IMR-90 (cell line): ENCODE data around the gene NOVA2. TPM values are rescaled to one million over a fixed set of nuclear protein-coding genes. Genes with fewer than 3 reads are reported as not detected.

ENCODE experiments used
- ATAC-seq: fragments of 200-7000 bp; cut with Tn5 transposase; 2 replicates; pipeline ENCODE4 v1.9.1; 2020; ENCODE audit warnings: low read depth, mild to moderate bottlenecking, moderate library complexity
- BruUV-seq: library from RNA; stranded (reverse); fragments of 400-500 nt; replicated peaks from 2 replicates; lab custom pipeline; 2021; lab: Mats Ljungman, UMichigan
- CTCF ChIA-PET: fragments of 300-600 bp; formaldehyde crosslinking; extraction: SDS; loops from one replicate; lab custom pipeline; 2021; ENCODE audit warnings: antibody characterized with exemption; lab: Yijun Ruan, JAX
- POLR2A ChIA-PET: fragments of 300-600 bp; sonication (Branson Sonifier 250); formaldehyde crosslinking; loops from one replicate; lab custom pipeline; 2022; ENCODE audit warnings: antibody characterized with exemption; ENCODE audit not compliant: unreplicated experiment; lab: Charles Lee
- DNase-seq: peaks from one replicate; pipeline ENCODE4 v3.0.0; 2013
- H2AFZ ChIP-seq: replicated peaks from 2 replicates; pipeline ENCODE3; 2013; ENCODE audit warnings: low read length, mild to moderate bottlenecking; ENCODE audit not compliant: poor library complexity
- H2AK5ac ChIP-seq: 2 replicates; pipeline ENCODE4 v1.6.1; 2013; ENCODE audit warnings: low read depth, low read length, inconsistent platforms
- H2AK9ac ChIP-seq: replicated peaks from 2 replicates; pipeline ENCODE3; 2013; ENCODE audit warnings: mild to moderate bottlenecking, low read depth, low read length, moderate library complexity; ENCODE audit not compliant: poor library complexity
- H2BK120ac ChIP-seq: 2 replicates; pipeline ENCODE4 v1.6.1; 2013; ENCODE audit warnings: low read depth, low read length, inconsistent platforms
- H2BK15ac ChIP-seq: 3 replicates; pipeline ENCODE4 v1.6.1; 2013; ENCODE audit warnings: low read depth, low read length, inconsistent platforms
- H2BK20ac ChIP-seq: 2 replicates; pipeline ENCODE4 v1.6.1; 2013; ENCODE audit warnings: low read depth, mild to moderate bottlenecking, inconsistent platforms, low read length, moderate library complexity
- H2BK5ac ChIP-seq: 2 replicates; pipeline ENCODE4 v1.6.1; 2013; ENCODE audit warnings: mild to moderate bottlenecking, low read depth, low read length, inconsistent platforms; ENCODE audit not compliant: poor library complexity, severe bottlenecking
- H3K14ac ChIP-seq: replicated peaks from 2 replicates; pipeline ENCODE4 v1.6.1; 2013; ENCODE audit warnings: low read depth, low read length, inconsistent platforms
- H3K18ac ChIP-seq: 2 replicates; pipeline ENCODE4 v1.6.1; 2013; ENCODE audit warnings: low read depth, low read length, control low read depth
- H3K23ac ChIP-seq: 2 replicates; pipeline ENCODE4 v1.6.1; 2013; ENCODE audit warnings: low read depth, low read length, inconsistent platforms
- H3K27ac ChIP-seq: 2 replicates; pipeline ENCODE4 v1.5.1; 2013; ENCODE audit warnings: mild to moderate bottlenecking, control low read depth, low read length; ENCODE audit not compliant: insufficient read depth
- H3K27me3 ChIP-seq: 2 replicates; pipeline ENCODE4 v1.6.1; 2013; ENCODE audit warnings: low read length; ENCODE audit not compliant: control insufficient read depth, insufficient read depth
- H3K36me3 ChIP-seq: 2 replicates; pipeline ENCODE4 v1.6.1; 2013; ENCODE audit warnings: low read length, mixed read lengths; ENCODE audit not compliant: control insufficient read depth, insufficient read depth
- H3K4ac ChIP-seq: 2 replicates; pipeline ENCODE4 v1.6.1; 2013; ENCODE audit warnings: low read depth, low read length, inconsistent platforms
- H3K4me1 ChIP-seq: 2 replicates; pipeline ENCODE4 v1.6.1; 2013; ENCODE audit warnings: low read length, mixed read lengths; ENCODE audit not compliant: control insufficient read depth, insufficient read depth
- H3K4me2 ChIP-seq: 2 replicates; pipeline ENCODE4 v1.6.1; 2013; ENCODE audit warnings: low read depth, mild to moderate bottlenecking, control low read depth, low read length, moderate library complexity
- H3K4me3 ChIP-seq: 2 replicates; pipeline ENCODE4 v1.5.1; 2013; ENCODE audit warnings: low read depth, mild to moderate bottlenecking, control low read depth, low read length, moderate library complexity; ENCODE audit not compliant: insufficient read depth
- H3K56ac ChIP-seq: 2 replicates; pipeline ENCODE4 v1.6.1; 2013; ENCODE audit warnings: low read length, inconsistent platforms; ENCODE audit not compliant: insufficient read depth; ENCODE audit errors: extremely low read depth
- H3K79me1 ChIP-seq, 2 experiments: 2 replicates each; pipeline ENCODE4 v1.6.1; 2013; ENCODE audit warnings: low read length in 2 of 2, inconsistent platforms in 1 of 2, low read depth in 1 of 2
- H3K9ac ChIP-seq: 2 replicates; pipeline ENCODE4 v1.6.1; 2013; ENCODE audit warnings: low read depth, low read length, control low read depth
- H3K9me1 ChIP-seq: 2 replicates; pipeline ENCODE4 v1.6.1; 2013; ENCODE audit warnings: low read length, inconsistent platforms; ENCODE audit not compliant: insufficient read depth
- H3K9me3 ChIP-seq: 2 replicates; pipeline ENCODE4 v1.6.1; 2013; ENCODE audit warnings: low read length; ENCODE audit not compliant: control insufficient read depth, insufficient read depth
- H4K20me1 ChIP-seq: 2 replicates; pipeline ENCODE4 v1.6.1; 2013; ENCODE audit warnings: low read length, inconsistent platforms; ENCODE audit not compliant: insufficient read depth
- H4K5ac ChIP-seq: 2 replicates; pipeline ENCODE4 v1.6.1; 2013; ENCODE audit warnings: mild to moderate bottlenecking, low read depth, low read length, control low read depth
- H4K8ac ChIP-seq, 2 experiments: 2 replicates each; pipeline ENCODE4 v1.6.1; 2013; ENCODE audit warnings: low read depth in 2 of 2, low read length in 2 of 2, control low read depth in 1 of 2, inconsistent platforms in 1 of 2
- H4K91ac ChIP-seq: 2 replicates; pipeline ENCODE4 v1.6.1; 2013; ENCODE audit warnings: low read depth, low read length, inconsistent platforms; ENCODE audit not compliant: insufficient read depth
- BHLHE40 ChIP-seq: fragments of 150-350 bp; IDR thresholded peaks from 2 replicates; pipeline ENCODE4 v1.6.1; 2016; ENCODE audit warnings: mild to moderate bottlenecking, low read depth, low read length
- CEBPB ChIP-seq: IDR thresholded peaks from 2 replicates; pipeline ENCODE4 v1.6.1; 2012; ENCODE audit warnings: low read depth, low read length, improper control_type of control experiment
- CHD1 ChIP-seq: IDR thresholded peaks from 2 replicates; pipeline ENCODE4 v1.6.1; 2012; ENCODE audit warnings: low read depth, low read length, improper control_type of control experiment
- MAZ ChIP-seq: IDR thresholded peaks from 2 replicates; pipeline ENCODE4 v1.6.1; 2012; ENCODE audit warnings: low read depth, mild to moderate bottlenecking, low read length, improper control_type of control experiment, moderate library complexity, borderline replicate concordance
- NFE2L2 ChIP-seq: fragments of 150-350 bp; IDR thresholded peaks from 2 replicates; pipeline ENCODE4 v1.6.1; 2016; ENCODE audit warnings: low read depth, mild to moderate bottlenecking, low read length
- POLR2A ChIP-seq: IDR thresholded peaks from 2 replicates; pipeline ENCODE4 v1.6.1; 2012; ENCODE audit warnings: mild to moderate bottlenecking, low read depth, low read length
- RCOR1 ChIP-seq: IDR thresholded peaks from 2 replicates; pipeline ENCODE4 v1.6.1; 2012; ENCODE audit warnings: mild to moderate bottlenecking, low read length, improper control_type of control experiment; ENCODE audit not compliant: insufficient replicate concordance
- SMC3 ChIP-seq: fragments of 150-350 bp; IDR thresholded peaks from 2 replicates; pipeline ENCODE4 v1.6.1; 2016; ENCODE audit warnings: low read depth, mild to moderate bottlenecking, antibody characterized with exemption, low read length, moderate library complexity
- WGBS, 2 experiments: methylation state at CpG; one replicate each; pipeline versions ENCODE4 v1.1.5 to v1.1.7; 2013; ENCODE audit warnings: missing lambda C conversion rate in 2 of 2; ENCODE audit not compliant: insufficient read length in 1 of 2; ENCODE audit errors: extremely low coverage in 2 of 2; 5-methylcytosine and 5-hydroxymethylcytosine counted together
- dilution Hi-C: fragments of 300-500 bp; cut with HindIII; formaldehyde crosslinking; loops from one replicate; pipeline ENCODE4 v1.14.3; 2018; ENCODE audit warnings: low sequenced_read_pairs; ENCODE audit not compliant: unreplicated experiment
- in situ Hi-C: fragments of 300-500 bp; cut with MboI; formaldehyde crosslinking; loops from 3 replicates; pipeline ENCODE4 v1.14.3; 2019; ENCODE audit warnings: low sequenced_read_pairs, inconsistent platforms, mixed read lengths
- intact Hi-C: fragments of 100-400 bp; cut with micrococcal nuclease; formaldehyde crosslinking; loops from 2 replicates; pipeline ENCODE4 v1.10.0; 2022
- polyA plus RNA-seq, 3 experiments: library from polyadenylated mRNA; depleted of rRNA; stranded (reverse); fragments of >200 nt; gene quantifications; 2 replicates each; pipeline ENCODE4 v1.2.3, GENCODE V29; 2012; ENCODE audit warnings: low replicate concordance in 1 of 3
- total RNA-seq: library from RNA; depleted of rRNA; stranded (reverse); fragments of >200 nt; gene quantifications from 2 replicates; pipeline ENCODE4 v1.2.3, GENCODE V29; 2012
- TF ChIP-seq, protein P1 (sequence below): fragments of 150-350 bp; IDR thresholded peaks from 2 replicates; pipeline ENCODE4 v1.6.1; 2017; ENCODE audit warnings: mild to moderate bottlenecking, antibody characterized with exemption, low read length, low read depth

The NOVA2 gene
- total and polyA plus RNA-seq, 2 of the 4 experiments (the other 2 are of a cell fraction): 0.03 TPM; not detected in 1

DNA sequence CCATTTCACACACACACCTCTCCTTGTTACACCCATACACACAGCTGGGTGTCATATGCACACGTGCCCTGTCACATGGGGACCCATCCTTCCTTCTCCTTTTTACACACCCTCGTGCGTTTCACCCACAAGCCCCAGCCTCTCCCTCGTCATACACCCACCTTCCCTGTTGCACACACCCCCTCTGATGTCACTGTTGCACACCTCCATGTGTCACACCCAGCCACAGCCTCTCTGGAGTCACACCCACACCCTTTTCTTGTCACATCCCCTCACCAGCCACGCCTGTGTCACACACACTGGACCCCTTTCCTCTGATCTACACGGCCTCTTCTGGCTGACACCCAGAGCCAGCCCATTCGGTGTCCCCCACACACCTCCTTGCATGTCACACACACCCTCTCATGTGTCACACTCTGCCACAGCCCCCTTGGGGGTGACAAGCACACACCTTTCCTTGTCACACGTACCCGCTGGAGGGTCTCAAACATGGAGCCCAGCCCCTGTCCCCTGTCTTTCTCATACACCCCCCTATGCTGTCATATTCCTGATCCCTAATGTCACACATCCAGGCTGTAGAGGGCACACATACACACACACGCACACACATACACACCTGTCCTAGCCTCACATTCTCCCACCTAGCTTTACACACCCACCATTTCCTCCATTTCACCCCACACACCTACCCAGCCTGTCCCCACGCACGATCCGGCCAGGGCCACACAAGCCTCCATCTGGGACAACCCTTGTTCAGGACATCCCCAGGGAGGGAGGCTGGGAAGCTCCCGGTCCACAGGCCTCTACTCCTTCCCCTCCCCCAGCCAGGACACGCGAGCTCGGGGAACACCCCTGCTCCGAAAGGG, 1.4 kb downstream of the NOVA2 start:
- 12% methylated on average over 7 of the region's 18 CpGs; no CpG with 5 or more reads in 1 of the 2 experiments for WGBS, 2 experiments
- peak overlapping the region; percentile 56 for H2AFZ ChIP-seq
- 0 out of 2 replicates have a peak, but pooled peaks cover 2% of the 10 kb centered on the region for H3K9me1 ChIP-seq
- no peak overlapping the region for H2AK5ac ChIP-seq
- dilution Hi-C loops: no loop called here
- no peaks in the 10 kb centered on the region for H3K36me3 ChIP-seq
- no peak overlapping the region for H3K27ac ChIP-seq
- ChIA-PET CTCF (no interaction called here), POLR2A (no interaction called here)
- H3K56ac ChIP-seq: no peak overlapping the region
- in situ Hi-C loops: no loop called here
- H2AK9ac ChIP-seq: no peak overlapping the region
- no peak for ATAC-seq
- BruUV-seq: no TSS peak
- no peak overlapping the region for H2BK5ac ChIP-seq
- H3K4me3 ChIP-seq: no peak overlapping the region
- H3K4ac ChIP-seq: no peak overlapping the region
- no peaks in the 10 kb centered on the region for H4K20me1 ChIP-seq
- H2BK20ac ChIP-seq: no peak overlapping the region
- no peak for DNase-seq
- H3K23ac ChIP-seq: no peak overlapping the region; the same call in 1 of the 2 replicates
- H4K91ac ChIP-seq: no peak overlapping the region
- no peaks in the 10 kb centered on the region for H3K79me1 ChIP-seq
- peaks cover 70% of the 10 kb centered on the region for H3K27me3 ChIP-seq
- H4K5ac ChIP-seq: no peak overlapping the region
- no peak overlapping the region for H3K4me2 ChIP-seq
- TF ChIP-seq CEBPB (no peak), RCOR1 (no peak), CHD1 (no peak), SMC3 (no peak), BHLHE40 (no peak), MAZ (no peak), NFE2L2 (no peak), POLR2A (no peak)
- TF ChIP-seq, protein P1, sequence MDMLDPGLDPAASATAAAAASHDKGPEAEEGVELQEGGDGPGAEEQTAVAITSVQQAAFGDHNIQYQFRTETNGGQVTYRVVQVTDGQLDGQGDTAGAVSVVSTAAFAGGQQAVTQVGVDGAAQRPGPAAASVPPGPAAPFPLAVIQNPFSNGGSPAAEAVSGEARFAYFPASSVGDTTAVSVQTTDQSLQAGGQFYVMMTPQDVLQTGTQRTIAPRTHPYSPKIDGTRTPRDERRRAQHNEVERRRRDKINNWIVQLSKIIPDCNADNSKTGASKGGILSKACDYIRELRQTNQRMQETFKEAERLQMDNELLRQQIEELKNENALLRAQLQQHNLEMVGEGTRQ: peak; percentile 62; the same call in 1 of the 2 replicates
- H3K9ac ChIP-seq: no peak overlapping the region
- H3K18ac ChIP-seq: no peak overlapping the region
- intact Hi-C loops: no loop called here
- no peak overlapping the region for H2BK120ac ChIP-seq
- no peak overlapping the region for H3K14ac ChIP-seq
- no peak overlapping the region for H2BK15ac ChIP-seq
- H3K9me3 ChIP-seq: peaks cover 4% of the 10 kb centered on the region; the same call in 1 of the 2 replicates
- H4K8ac ChIP-seq: no peak overlapping the region
- no peaks in the 10 kb centered on the region for H3K4me1 ChIP-seq
